ENCODE data around the gene LMO7.

LMO7 gene

DNA sequence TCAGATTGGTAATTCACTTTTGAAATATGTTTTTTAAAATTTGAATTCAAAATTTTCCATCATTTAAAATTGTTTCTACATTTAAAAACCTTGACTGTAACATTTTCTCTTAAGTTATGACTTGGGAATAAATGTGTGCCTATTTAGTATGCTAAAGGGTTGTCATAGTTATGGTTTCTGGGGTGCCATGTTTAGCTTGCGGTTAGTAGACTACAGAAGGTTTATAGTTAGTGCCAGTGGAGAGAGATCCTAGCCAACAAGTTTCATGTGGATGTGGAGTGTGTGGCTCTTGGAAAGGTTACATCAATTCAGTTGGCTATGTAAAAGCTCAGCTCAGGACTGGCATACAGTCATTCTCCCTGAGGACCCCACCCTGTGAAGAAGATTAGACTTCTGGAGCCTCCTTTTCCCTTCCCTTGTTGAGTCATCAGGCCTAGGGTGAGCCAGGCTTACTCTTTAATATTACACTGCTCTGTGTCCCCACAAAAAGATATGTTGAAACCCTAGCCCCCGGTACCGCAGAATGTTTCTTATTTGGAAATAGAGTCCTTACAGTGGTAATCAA lies 20.4 kb downstream of the LMO7 start:
- TF ChIP-seq GABPA (IDR thresholded peaks at IDR 0.05; ENCODE audit: low read depth) = no peak
- TF ChIP-seq, protein P1, sequence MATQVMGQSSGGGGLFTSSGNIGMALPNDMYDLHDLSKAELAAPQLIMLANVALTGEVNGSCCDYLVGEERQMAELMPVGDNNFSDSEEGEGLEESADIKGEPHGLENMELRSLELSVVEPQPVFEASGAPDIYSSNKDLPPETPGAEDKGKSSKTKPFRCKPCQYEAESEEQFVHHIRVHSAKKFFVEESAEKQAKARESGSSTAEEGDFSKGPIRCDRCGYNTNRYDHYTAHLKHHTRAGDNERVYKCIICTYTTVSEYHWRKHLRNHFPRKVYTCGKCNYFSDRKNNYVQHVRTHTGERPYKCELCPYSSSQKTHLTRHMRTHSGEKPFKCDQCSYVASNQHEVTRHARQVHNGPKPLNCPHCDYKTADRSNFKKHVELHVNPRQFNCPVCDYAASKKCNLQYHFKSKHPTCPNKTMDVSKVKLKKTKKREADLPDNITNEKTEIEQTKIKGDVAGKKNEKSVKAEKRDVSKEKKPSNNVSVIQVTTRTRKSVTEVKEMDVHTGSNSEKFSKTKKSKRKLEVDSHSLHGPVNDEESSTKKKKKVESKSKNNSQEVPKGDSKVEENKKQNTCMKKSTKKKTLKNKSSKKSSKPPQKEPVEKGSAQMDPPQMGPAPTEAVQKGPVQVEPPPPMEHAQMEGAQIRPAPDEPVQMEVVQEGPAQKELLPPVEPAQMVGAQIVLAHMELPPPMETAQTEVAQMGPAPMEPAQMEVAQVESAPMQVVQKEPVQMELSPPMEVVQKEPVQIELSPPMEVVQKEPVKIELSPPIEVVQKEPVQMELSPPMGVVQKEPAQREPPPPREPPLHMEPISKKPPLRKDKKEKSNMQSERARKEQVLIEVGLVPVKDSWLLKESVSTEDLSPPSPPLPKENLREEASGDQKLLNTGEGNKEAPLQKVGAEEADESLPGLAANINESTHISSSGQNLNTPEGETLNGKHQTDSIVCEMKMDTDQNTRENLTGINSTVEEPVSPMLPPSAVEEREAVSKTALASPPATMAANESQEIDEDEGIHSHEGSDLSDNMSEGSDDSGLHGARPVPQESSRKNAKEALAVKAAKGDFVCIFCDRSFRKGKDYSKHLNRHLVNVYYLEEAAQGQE (IDR thresholded peaks at IDR 0.05; ENCODE audit: insufficient replicate concordance, low read depth) = no peak
- TF ChIP-seq SPI1 (IDR thresholded peaks at IDR 0.05; ENCODE audit: borderline replicate concordance, low read depth) = no peak
- no peak for TF ChIP-seq POLR2AphosphoS5 (IDR thresholded peaks at IDR 0.05; ENCODE audit: low read depth)
- DNase-seq (ENCODE audit: low read depth in 1 of 2, low spot score in 1 of 2) = no peak
- Histone ChIP-seq H3K27ac (replicated peaks) (no peak overlapping the region), H3K4me3 (replicated peaks; ENCODE audit: insufficient read depth, low read length) (no peak overlapping the region), H3K27me3 (ENCODE audit: insufficient read depth, poor library complexity, severe bottlenecking) (no peaks in the 10 kb centered on the region)

DNA sequence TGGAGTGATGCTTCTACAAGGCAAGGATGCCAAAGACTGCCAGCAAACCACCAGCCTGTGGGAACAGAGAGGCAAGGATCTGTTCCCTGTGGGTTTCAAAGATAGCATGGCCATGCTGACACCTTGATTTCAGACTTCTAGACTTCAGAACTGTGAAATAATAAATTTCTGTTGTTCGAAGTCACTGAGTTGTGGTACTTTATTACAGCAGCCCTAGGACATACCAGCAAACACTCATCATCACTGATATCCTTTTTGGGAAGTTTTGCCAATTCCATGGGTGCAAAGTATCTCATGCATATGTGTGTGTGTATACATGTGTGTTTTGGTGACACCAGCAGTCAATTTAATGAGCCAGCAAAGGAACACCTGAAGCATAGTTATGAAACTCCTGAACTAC lies 21.0 kb downstream of the LMO7 start:
- no peak for DNase-seq (ENCODE audit: low read depth in 1 of 2, low spot score in 1 of 2)
- TF ChIP-seq, protein P2, sequence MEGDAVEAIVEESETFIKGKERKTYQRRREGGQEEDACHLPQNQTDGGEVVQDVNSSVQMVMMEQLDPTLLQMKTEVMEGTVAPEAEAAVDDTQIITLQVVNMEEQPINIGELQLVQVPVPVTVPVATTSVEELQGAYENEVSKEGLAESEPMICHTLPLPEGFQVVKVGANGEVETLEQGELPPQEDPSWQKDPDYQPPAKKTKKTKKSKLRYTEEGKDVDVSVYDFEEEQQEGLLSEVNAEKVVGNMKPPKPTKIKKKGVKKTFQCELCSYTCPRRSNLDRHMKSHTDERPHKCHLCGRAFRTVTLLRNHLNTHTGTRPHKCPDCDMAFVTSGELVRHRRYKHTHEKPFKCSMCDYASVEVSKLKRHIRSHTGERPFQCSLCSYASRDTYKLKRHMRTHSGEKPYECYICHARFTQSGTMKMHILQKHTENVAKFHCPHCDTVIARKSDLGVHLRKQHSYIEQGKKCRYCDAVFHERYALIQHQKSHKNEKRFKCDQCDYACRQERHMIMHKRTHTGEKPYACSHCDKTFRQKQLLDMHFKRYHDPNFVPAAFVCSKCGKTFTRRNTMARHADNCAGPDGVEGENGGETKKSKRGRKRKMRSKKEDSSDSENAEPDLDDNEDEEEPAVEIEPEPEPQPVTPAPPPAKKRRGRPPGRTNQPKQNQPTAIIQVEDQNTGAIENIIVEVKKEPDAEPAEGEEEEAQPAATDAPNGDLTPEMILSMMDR (IDR thresholded peaks at IDR 0.05; ENCODE audit: insufficient read depth, low read length) = no peak
- TF ChIP-seq GABPA (IDR thresholded peaks at IDR 0.05; ENCODE audit: low read depth) (no peak), POLR2AphosphoS5 (IDR thresholded peaks at IDR 0.05; ENCODE audit: low read depth) (no peak), SPI1 (IDR thresholded peaks at IDR 0.05; ENCODE audit: borderline replicate concordance, low read depth) (no peak)
- TF ChIP-seq, protein P1 (IDR thresholded peaks at IDR 0.05; ENCODE audit: insufficient replicate concordance, low read depth) = no peak
- H3K27me3 ChIP-seq (ENCODE audit: insufficient read depth, poor library complexity, severe bottlenecking) = no peaks in the 10 kb centered on the region
- no peak overlapping the region for H3K4me3 ChIP-seq (replicated peaks; ENCODE audit: insufficient read depth, low read length)
- H3K27ac ChIP-seq (replicated peaks) = no peak overlapping the region

DNA sequence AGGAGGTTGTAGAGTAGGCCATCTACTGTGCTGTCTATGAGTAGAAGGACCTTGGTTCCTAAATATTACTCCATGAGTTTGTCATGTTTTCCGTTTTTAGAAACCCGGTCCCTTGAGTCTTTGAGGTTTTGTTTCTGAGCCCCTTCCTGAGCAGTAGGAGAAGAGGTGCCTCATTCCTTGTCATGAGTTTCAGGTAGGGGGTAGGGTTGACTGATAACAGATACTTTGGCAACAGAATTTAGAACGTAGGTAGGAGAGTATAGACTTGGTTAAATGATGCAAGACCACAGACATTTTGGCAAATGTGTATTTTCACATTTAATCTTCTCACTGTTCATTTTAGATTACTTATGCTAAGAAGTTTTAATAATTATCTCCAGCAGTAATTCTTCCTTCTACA lies 24.6 kb downstream of the LMO7 start:
- DNase-seq (ENCODE audit: low read depth in 1 of 2, low spot score in 1 of 2) = no peak
- Histone ChIP-seq H3K4me3 (replicated peaks; ENCODE audit: insufficient read depth, low read length) (no peak overlapping the region), H3K27me3 (ENCODE audit: insufficient read depth, poor library complexity, severe bottlenecking) (no peaks in the 10 kb centered on the region), H3K27ac (replicated peaks) (no peak overlapping the region)
- TF ChIP-seq, protein P1 (IDR thresholded peaks at IDR 0.05; ENCODE audit: insufficient replicate concordance, low read depth) = no peak
- TF ChIP-seq, protein P2 (IDR thresholded peaks at IDR 0.05; ENCODE audit: insufficient read depth, low read length) = no peak
- TF ChIP-seq POLR2AphosphoS5 (IDR thresholded peaks at IDR 0.05; ENCODE audit: low read depth) = no peak
- no peak for TF ChIP-seq SPI1 (IDR thresholded peaks at IDR 0.05; ENCODE audit: borderline replicate concordance, low read depth)
- TF ChIP-seq GABPA (IDR thresholded peaks at IDR 0.05; ENCODE audit: low read depth) = no peak
